ENCODE measurements around the gene ADGRD2. TPM values are rescaled to one million over a fixed set of nuclear protein-coding genes. Genes with fewer than 3 reads are reported as not detected.

Gene ADGRD2
- total RNA-seq, 2 donors from 2014 or later = not detected

DNA sequence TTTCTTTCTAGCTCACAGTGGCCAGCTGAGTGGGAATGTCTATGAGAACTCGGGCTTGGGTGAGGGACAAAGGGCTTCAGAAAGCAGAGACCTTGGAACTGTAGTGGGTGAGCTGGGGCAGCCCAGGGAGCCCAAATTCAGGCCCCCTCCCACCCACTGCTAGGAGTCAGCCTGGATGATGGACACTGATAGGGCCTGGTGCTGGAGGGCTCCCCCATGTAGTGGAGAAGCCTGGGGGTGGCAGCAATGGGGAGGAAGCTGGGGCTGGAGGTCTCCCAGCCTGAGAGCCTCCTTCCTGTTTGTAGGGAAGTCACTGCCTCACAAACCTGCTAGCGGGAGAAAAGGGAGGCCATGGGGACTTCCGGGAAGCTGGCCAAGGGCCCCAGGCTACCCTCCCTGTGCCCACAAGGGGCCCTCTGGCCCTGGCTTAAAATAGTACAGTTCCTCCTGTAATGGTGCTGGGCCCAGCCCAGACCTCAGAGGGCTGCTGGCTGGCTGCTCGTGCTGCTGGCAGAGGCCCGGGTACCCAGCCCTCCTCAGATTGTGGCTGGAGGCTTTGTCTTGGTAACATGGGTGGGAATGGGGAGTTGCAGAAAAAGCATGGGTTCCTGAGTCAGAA lies 63.2 kb downstream of the ADGRD2 start:
- no peaks in the 10 kb centered on the region for H3K27me3 ChIP-seq (replicated peaks; ENCODE audit: insufficient read depth)
- no peaks in the 10 kb centered on the region for H3K9me3 ChIP-seq
- H3K27ac ChIP-seq = no peak overlapping the region
- no peaks in the 10 kb centered on the region for H3K36me3 ChIP-seq
- no peaks in the 10 kb centered on the region for H3K4me1 ChIP-seq (ENCODE audit: control insufficient read depth in 1 of 2, low read depth in 2 of 2)
- H3K4me3 ChIP-seq = no peak overlapping the region
- TF ChIP-seq, protein P1, sequence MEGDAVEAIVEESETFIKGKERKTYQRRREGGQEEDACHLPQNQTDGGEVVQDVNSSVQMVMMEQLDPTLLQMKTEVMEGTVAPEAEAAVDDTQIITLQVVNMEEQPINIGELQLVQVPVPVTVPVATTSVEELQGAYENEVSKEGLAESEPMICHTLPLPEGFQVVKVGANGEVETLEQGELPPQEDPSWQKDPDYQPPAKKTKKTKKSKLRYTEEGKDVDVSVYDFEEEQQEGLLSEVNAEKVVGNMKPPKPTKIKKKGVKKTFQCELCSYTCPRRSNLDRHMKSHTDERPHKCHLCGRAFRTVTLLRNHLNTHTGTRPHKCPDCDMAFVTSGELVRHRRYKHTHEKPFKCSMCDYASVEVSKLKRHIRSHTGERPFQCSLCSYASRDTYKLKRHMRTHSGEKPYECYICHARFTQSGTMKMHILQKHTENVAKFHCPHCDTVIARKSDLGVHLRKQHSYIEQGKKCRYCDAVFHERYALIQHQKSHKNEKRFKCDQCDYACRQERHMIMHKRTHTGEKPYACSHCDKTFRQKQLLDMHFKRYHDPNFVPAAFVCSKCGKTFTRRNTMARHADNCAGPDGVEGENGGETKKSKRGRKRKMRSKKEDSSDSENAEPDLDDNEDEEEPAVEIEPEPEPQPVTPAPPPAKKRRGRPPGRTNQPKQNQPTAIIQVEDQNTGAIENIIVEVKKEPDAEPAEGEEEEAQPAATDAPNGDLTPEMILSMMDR (IDR thresholded peaks at IDR 0.05) = no peak
- DNase-seq (ENCODE audit: low spot score) (no peak), ATAC-seq (ENCODE audit: insufficient number of reproducible peaks, low FRiP score, low read depth) (no peak)

DNA sequence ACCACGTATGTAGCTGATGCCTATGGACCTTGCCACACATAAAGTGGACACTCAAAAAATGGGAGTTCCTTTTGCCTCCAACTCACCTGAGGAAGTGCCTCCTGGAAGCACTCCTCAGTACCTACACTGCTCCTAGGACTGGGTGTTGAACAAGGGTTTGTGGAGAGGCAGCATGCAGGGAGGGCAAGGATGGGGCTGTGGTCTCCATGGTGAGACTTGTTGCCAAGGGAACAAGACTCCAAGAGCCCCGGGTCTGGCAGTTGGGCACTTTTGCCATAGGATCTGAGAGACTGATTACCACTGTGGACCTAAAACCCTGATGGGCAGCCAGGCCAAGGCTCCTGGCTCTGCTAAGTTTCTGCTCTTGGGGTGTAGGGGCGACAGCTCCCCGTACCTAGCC lies 63.9 kb downstream of the ADGRD2 start:
- no peak overlapping the region for H3K27ac ChIP-seq
- no peaks in the 10 kb centered on the region for H3K36me3 ChIP-seq
- TF ChIP-seq, protein P1 (IDR thresholded peaks at IDR 0.05) = no peak
- H3K4me3 ChIP-seq = no peak overlapping the region
- ATAC-seq (ENCODE audit: insufficient number of reproducible peaks, low FRiP score, low read depth) (no peak), DNase-seq (ENCODE audit: low spot score) (no peak)
- no peaks in the 10 kb centered on the region for H3K27me3 ChIP-seq (replicated peaks; ENCODE audit: insufficient read depth)
- H3K9me3 ChIP-seq = no peaks in the 10 kb centered on the region
- H3K4me1 ChIP-seq (ENCODE audit: control insufficient read depth in 1 of 2, low read depth in 2 of 2) = no peaks in the 10 kb centered on the region

DNA sequence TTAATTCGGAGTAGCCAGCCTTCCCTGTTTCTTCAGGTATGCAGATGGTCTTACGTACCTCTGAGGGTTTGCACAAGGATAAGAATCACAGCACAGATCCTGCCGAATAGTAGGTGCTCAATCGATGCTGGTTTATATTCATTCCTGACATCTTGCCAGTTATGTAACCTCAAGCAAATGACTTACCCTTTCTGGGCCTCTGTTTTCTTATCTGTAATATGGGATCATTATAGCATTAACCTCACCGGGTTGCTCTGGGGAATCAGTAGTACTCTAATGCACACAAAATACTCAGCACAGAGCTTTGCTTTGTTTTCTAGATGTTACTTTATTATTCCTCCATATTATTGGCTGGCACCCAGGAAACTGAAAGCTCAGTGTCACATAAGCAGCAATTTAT lies 64.6 kb downstream of the ADGRD2 start:
- ATAC-seq (ENCODE audit: insufficient number of reproducible peaks, low FRiP score, low read depth) (no peak), DNase-seq (ENCODE audit: low spot score) (no peak)
- no peaks in the 10 kb centered on the region for H3K9me3 ChIP-seq
- no peak overlapping the region for H3K27ac ChIP-seq
- TF ChIP-seq, protein P1 (IDR thresholded peaks at IDR 0.05) = no peak
- H3K4me3 ChIP-seq = no peak overlapping the region
- no peaks in the 10 kb centered on the region for H3K4me1 ChIP-seq (ENCODE audit: control insufficient read depth in 1 of 2, low read depth in 2 of 2)
- H3K27me3 ChIP-seq (replicated peaks; ENCODE audit: insufficient read depth) = no peaks in the 10 kb centered on the region
- H3K36me3 ChIP-seq = no peaks in the 10 kb centered on the region

DNA sequence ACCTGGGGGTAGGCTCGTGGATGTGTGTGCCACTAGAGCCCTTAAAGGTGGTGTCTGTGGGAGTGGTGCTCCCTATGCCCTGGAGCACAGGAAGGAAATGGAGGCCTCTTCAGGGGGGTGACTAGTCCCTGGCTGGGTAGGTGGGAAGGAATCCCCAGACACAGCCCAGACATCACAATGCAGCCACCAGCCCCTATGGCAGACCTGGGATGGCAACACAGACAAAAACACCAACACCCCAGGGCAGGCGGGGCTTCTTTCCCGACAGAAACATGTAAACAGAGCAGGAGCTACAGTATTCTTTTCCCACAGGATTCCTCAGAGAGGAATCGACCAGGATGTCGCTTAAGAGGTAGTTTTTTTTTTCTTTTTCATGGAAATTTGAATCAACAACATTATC lies 67.3 kb downstream of the ADGRD2 start:
- Histone ChIP-seq H3K27me3 (replicated peaks; ENCODE audit: insufficient read depth) (no peaks in the 10 kb centered on the region), H3K4me3 (no peak overlapping the region), H3K27ac (no peak overlapping the region), H3K36me3 (no peaks in the 10 kb centered on the region), H3K9me3 (no peaks in the 10 kb centered on the region), H3K4me1 (ENCODE audit: control insufficient read depth in 1 of 2, low read depth in 2 of 2) (no peaks in the 10 kb centered on the region)
- ATAC-seq (ENCODE audit: insufficient number of reproducible peaks, low FRiP score, low read depth) (no peak), DNase-seq (ENCODE audit: low spot score) (no peak)
- TF ChIP-seq, protein P1 (IDR thresholded peaks at IDR 0.05) = no peak

DNA sequence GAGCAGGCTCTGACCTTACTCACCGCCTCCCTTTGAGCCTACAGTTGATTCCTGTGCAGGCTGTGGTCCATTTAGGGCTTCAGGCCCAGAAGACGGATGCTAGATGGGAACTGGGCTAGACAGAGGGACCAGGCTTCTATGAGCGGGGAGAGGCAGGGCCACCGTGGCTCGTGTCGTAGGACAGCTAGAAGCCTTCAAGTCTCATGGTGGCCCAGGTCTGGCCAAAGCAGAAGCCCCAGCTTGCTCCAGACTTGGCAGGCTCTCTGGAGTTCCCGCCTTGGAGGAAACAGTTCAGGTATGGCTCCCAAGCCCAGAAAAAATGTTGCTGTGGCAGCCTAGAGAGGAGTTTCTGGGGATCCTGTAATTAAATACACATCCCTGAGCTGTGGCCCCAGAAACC lies 67.9 kb downstream of the ADGRD2 start:
- Histone ChIP-seq H3K36me3 (no peaks in the 10 kb centered on the region), H3K4me1 (ENCODE audit: control insufficient read depth in 1 of 2, low read depth in 2 of 2) (no peaks in the 10 kb centered on the region), H3K27ac (no peak overlapping the region), H3K9me3 (no peaks in the 10 kb centered on the region), H3K27me3 (replicated peaks; ENCODE audit: insufficient read depth) (no peaks in the 10 kb centered on the region), H3K4me3 (no peak overlapping the region)
- ATAC-seq (ENCODE audit: insufficient number of reproducible peaks, low FRiP score, low read depth) (no peak), DNase-seq (ENCODE audit: low spot score) (no peak)
- TF ChIP-seq, protein P1 (IDR thresholded peaks at IDR 0.05) = no peak

Measured in thoracic aorta (tissue), 2 donors.